LNCaP clone FGC (cell line): ENCODE results near the gene KRT79.

ENCODE experiments used
- DNase-seq: peaks from one replicate; pipeline ENCODE4 v3.0.0-alpha.2; 2011; ENCODE audit warnings: low read depth
- H3K4me3 ChIP-seq: 2 replicates; pipeline ENCODE4 v1.5.1; 2011; ENCODE audit warnings: mild to moderate bottlenecking, low read depth, low read length, control low read depth
- TF ChIP-seq, protein P1 (sequence below): IDR thresholded peaks from 2 replicates; pipeline ENCODE4 v1.5.1; 2012; ENCODE audit warnings: mild to moderate bottlenecking; ENCODE audit not compliant: control insufficient read depth, insufficient read depth; ENCODE audit errors: extremely low read depth

KRT79 gene

DNA sequence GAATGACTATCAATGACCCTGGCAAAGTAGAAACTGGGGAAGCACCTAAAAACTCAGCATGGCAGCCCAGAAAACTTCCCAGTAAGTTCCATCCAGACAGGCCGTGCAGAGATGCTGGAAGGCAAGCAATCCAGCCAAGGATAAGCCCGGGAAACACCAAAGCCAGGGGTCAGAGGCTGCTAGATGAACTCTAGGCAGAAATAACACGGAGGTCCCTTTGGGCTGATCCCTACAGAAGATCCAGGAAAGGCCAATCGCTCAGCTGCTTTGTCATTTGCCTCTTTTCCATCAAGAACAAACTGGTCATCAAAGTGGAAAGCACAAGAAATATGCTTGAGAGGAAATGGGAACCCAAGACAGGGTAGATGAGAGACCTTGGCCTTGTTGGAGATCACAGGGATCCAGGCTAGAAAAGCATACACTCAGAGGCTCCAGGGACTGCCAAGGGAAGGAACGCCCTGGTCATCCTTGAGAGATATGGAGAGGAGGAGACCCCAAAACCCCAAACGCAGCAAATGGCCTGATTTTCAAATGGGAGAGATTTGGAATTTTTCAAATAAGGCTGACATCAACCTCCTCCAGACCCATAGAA, 6.5 kb downstream of the KRT79 start:
- TF ChIP-seq, protein P1, sequence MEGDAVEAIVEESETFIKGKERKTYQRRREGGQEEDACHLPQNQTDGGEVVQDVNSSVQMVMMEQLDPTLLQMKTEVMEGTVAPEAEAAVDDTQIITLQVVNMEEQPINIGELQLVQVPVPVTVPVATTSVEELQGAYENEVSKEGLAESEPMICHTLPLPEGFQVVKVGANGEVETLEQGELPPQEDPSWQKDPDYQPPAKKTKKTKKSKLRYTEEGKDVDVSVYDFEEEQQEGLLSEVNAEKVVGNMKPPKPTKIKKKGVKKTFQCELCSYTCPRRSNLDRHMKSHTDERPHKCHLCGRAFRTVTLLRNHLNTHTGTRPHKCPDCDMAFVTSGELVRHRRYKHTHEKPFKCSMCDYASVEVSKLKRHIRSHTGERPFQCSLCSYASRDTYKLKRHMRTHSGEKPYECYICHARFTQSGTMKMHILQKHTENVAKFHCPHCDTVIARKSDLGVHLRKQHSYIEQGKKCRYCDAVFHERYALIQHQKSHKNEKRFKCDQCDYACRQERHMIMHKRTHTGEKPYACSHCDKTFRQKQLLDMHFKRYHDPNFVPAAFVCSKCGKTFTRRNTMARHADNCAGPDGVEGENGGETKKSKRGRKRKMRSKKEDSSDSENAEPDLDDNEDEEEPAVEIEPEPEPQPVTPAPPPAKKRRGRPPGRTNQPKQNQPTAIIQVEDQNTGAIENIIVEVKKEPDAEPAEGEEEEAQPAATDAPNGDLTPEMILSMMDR: no peak
- no peak for DNase-seq

DNA sequence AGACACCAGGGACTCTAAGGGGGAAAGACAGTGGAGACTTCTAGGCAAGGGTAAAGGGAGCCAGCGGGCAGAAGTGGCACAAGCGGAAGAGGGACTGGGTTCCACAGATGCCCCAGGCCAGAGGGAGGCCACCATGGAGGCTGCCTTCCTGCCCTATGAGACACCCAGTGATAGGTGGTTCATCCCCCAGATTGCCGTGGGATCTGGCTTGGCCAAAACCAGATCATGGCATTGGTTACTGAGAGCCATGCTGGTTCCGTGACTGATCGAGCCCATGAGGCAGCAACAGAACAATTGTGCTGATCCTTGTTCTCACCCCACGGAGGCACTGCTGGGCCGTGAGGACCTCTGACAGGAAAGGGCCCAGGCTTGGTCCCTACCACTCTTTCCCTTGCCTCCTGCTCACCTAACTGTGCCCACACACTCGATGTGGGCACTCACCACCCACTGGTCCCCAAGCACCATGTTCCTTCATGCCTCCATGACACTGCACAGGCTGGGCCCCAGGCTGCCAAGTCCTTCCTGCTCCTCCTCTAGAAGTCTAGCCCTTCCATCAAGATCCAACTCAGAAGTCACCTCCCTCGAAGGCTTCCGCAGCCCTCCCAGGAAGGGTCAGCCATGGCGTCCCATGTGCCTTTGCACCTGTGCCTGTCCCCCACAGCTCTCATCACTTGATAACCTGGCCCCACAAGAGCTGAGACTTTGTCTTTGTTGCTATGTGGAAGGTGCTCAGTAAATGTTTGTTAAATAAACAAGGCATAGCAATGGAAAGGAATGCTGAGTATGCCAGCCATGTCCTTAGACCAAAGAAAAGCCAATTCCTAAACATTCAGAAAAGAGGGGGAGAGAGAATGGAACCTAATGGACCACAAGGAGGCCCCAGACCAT, 7.3 kb downstream of the KRT79 start:
- TF ChIP-seq, protein P1: no peak
- DNase-seq: no peak
- H3K4me3 ChIP-seq: no peak overlapping the region

More for the DNA sequence above, 6.5 kb downstream of the KRT79 start:
- no peak overlapping the region for H3K4me3 ChIP-seq

DNA sequence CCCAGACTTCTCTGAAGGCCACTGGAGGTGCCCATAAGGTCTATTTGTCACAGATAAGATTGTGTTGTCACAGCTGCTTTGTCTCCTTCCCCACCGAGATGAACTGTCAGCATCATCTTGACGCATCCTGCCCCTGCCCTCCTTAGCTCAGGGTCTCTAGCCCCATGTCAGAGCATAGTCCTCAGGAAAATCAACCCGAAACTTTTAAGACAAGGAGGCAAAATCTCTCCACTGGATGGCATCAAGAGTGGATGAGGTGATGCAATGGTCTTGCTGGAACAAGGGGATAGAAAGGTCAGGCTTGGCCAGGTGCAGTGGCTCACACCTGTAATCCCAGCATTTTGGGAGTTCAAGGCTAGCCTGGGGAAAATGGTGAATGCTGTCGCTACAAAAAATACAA, 8.2 kb downstream of the KRT79 start:
- TF ChIP-seq, protein P1: no peak
- DNase-seq: no peak
- no peak overlapping the region for H3K4me3 ChIP-seq

DNA sequence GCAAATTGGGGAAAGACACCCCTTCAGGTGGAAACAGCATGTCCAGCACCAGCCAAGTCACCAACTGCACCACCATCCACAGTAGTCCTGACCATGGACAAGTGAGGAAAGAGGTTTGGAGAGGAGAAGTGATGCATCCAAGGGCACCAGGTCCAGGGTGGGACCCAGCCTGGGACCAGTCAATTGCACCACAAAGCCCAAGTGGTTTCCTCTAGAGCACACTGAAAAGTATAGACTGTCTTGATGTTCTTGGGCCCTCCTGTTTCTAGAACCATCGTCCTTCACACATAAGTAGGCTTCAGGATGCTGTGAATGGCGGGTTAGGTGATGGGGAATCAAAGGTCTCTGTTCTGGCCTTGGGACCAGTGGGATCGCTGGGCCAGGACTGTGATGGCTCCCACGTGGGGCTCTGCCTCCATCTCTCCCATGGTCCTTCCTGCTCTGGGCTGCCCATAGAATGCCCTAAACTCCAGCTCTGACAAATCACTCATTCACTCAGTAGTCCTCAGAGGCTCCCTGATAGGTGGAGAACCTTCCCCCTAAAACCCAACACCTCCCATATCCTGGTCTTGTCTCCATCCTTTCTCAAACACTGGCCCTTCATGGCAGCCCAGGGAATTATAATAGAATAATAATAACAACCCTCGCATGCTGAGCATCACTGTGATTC, 9.2 kb downstream of the KRT79 start:
- TF ChIP-seq, protein P1: no peak
- H3K4me3 ChIP-seq: no peak overlapping the region
- no peak for DNase-seq

DNA sequence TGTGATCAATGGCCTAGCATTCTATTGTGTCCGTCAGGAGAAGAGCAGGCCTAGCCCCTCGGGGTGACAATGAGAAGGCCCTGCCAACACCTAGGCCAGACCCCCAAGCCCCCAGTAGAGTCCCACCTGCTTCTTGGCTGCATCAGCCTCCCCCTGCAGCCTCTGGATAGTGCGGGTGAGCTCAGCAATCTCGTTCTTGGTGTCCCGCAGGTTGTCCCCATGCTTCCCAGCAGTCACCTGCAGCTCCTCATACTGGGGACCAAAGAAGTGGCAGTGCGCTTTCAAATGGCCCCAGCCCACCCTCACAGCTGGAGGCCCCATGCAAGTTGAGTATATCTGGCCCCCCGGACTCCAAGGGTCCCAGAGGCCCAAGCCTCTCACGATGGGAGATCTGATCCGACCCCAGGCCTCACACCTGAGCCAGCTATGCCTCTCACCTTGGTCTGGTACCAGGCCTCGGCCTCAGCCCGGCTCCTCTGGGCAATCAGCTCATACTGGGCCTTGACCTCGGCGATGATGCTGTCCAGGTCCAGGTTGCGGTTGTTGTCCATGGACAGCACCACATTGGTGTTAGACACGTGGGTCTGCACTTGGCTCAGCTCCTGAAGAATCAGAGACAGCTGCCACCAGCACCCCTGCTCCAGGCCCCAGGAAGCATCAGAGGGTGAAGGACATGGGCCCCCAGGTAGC, 10.2 kb downstream of the KRT79 start:
- DNase-seq: no peak
- TF ChIP-seq, protein P1: no peak
- H3K4me3 ChIP-seq: no peak overlapping the region

DNA sequence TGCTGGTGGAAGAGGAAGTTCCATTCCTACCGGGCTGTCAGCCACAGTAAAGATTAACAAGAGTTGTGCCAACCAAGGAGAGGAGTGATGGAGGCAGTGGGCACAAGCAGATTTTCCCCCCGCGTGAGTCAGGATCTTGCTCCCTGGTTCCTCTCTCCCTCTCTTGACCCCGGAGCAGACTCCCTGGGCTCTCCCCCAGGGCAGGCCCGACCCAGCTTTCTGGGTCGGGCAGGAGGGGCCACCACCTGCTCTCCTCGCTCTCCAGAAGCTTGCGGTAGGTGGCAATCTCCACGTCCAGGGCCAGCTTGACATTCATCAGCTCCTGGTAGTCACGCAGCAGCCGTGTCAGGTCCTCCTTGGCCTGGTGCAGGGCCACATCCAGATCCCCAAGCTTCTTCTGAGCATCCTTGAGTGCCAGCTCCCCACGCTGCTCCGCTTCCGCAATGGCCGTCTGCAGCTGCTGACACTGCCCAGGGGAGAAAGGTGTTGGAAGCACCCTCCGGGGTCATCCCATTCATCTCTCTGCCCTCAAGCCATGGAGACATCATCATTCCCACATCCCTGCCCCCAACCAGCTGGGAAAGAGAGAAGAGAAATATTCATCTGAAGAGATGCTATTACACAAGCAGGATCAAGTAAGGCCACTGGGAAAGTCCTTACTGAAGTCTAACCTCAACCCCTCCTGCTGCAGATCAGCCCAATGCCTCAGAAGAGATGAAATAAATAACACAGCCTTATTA, 11.2 kb downstream of the KRT79 start:
- no peak for DNase-seq
- no peak overlapping the region for H3K4me3 ChIP-seq
- TF ChIP-seq, protein P1: no peak
